Activated CD4-positive, CD25-positive, alpha-beta regulatory T cell treated with anti-CD3 and anti-CD28 coated beads, Interleukin-2, amount 50 U/mL, for 16 hours (primary cell): Measurements from ENCODE around the gene NDUFAF5.

Experiments
- DNase-seq: peaks from one replicate; pipeline ENCODE4 v3.0.0-alpha.2; 2020; ENCODE audit warnings: low read depth, low spot score

The NDUFAF5 gene

GRCh38 chr20:13821876-13822275 is 37.0 kb downstream of the NDUFAF5 start:
- no peak for DNase-seq

DNA sequence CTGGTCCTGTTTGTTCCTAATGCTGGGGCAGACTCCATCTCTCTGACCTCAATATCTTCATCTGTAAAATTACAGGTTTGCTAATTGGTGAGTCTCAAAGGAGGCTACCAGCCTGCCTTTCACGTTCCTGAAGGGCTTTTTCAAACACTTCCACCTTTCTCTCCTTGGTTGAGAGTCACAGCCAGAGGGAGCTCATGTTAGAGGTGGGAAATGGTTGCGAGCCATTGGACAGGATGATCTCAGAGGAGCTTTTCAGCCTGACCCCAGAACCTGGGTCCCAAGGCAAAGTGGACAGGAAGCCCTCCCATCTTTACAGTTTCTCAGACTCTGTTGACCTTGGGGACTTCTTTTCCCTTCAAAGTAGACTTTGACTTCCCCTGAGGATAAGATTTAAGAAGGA is 37.6 kb downstream of the NDUFAF5 start:
- no peak for DNase-seq

- no peak for DNase-seq
Observed at GRCh38 chr20:13824459-13824858, 39.6 kb downstream of the NDUFAF5 start.

GRCh38 chr20:13825465-13825864 is 40.6 kb downstream of the NDUFAF5 start:
- DNase-seq = no peak

GRCh38 chr20:13831476-13831875 is 46.6 kb downstream of the NDUFAF5 start:
- DNase-seq = no peak

DNA sequence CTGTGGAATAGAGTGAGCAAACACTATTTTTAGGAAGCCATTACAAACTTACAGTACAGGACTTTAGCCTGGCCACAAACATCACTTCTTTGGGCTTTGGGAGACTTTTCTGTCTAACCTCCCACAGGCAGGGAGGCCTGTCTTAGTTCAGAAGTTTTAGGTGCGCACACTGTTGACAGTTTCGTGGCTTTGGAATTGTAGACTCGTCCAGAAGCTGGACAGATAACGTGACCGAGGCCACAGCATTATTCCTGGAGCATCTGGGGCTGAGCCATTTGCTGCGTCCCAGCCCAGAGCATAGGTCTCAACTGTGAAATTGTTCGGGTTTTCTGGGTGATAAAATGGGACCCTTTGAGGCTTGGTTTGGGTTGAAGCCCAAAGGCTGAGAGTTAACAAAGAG is 53.8 kb downstream of the NDUFAF5 start:
- no peak for DNase-seq

DNA sequence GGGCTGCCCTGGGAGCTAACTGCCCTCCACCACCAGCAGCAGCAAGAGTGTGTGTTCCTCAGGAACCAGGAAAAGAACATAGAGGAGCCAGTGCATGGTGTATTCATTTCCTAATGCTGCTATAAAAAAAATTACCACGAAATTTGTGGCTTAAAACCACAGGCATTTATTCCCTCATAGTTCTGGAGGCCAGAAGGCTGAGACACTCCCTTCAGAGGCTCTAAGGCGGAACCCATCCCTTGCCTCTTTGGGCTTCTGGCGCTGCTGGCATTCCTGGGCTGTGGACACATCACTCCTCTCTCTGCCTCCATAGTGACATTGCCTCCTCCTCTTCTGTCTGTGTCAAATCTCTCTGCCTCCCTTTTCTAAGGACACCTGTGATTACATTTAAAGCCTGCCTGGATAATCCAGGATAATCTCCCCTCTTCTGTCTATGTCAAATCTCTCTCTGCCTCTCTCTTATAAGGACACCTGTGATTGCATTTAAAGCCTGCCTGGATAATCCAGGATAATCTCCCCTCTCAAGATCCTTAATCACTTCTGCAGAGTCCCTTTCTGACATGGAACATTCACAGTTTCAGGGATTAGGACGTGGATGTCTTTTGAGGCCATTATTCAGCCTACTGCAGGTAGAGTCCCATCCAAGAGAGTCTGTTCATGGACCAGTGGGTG is 54.7 kb downstream of the NDUFAF5 start:
- DNase-seq = no peak

- no peak for DNase-seq
Observed at GRCh38 chr20:13840093-13840465, 55.3 kb downstream of the NDUFAF5 start.

- no peak for DNase-seq
Observed at GRCh38 chr20:13841206-13841605, 56.4 kb downstream of the NDUFAF5 start.

DNA sequence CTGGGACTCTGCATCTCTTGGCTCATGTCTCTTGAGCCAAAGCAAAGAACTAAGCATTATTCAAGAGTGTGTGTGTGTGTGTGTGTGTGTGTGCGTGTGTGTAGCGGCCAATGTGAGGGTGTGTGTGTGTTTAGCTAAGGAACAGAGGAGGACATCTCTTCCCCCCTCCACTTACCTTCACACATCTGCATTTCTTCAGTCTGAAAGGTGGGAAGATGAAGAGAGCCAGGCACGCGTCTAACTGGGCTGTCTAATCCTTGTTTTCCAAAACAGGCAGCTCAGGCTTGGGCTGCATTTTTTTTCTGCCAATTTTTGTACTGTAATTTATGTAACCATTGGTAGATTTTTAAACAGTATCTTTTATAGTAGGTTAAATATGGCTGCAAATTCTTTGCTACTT is 59.5 kb downstream of the NDUFAF5 start:
- no peak for DNase-seq

DNA sequence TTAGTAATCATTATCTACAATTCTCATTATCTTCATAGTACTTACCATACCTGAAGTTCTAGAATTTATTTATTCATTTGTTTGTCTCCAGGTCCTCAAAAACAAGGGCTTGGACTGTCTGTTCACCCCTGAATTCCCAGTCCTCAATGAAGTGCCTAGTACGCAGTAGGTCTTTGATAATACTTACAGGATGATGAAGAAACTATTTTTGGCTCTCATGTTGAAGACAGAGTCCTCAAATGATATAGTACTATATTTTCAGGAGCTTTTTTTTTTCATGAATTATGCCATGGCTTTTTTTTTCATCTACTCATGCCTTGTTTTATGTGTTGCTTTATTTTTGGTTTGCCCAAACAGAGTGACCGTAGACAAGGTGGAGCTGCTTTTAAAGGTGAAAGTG is 66.5 kb downstream of the NDUFAF5 start:
- no peak for DNase-seq

DNA sequence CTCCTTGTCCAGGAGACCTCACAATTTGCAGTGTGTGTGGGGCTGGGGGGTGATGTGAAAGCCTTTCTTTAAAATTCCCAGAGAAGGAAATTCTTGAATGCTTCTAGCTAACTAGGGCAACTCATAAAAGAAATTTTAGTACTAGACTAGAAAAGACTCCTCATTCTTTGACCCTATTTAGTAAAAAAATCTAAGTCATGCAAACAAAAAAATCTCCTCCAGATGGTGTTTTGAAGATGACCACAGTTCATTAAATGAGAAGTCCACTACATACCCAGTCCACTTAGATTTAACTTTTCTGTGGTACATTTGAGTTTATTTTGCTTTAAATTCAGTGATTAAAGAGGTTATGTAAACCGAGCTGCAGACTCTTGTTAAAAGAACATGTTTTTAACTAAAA is 67.5 kb downstream of the NDUFAF5 start:
- DNase-seq = no peak

GRCh38 chr20:13855613-13856012 is 70.8 kb downstream of the NDUFAF5 start:
- DNase-seq = no peak

DNA sequence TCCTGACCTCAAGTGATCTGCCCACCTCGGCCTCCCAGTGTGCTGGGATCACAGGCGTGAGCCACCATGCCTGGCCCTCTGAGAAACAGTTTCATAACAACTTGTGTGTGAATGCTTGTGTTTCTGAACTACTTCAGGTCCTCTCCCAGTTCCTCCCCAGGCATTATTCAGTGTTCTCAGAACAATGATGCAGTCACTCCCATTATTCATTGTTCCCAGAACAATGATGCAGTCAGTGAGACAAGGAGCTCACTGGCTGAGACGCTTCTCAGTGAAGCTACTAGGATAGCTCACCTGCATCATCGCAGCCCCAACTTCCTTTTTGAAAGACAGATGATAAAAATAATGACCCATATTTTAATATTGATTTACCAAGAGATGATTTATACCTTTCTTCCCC is 71.5 kb downstream of the NDUFAF5 start:
- DNase-seq = no peak

DNA sequence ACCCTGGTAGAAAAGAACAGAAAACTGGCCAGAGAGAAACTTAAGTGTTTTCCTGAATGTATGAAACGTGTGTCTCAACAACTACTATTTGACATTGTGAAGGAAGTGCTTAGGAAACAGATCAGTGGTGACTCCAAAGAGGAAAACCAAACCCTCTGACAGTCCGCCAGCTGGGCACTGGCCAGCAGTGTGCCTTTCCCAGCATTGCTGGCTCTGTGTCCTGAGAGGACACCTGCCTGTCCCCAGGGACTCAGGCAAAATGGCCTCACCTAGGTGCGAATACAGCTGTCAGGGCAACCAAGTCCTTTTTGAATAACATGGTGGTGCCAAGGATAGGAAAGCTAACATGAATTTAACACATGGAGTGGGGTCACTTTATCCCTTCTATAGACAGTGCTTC is 72.5 kb downstream of the NDUFAF5 start:
- DNase-seq = no peak

DNA sequence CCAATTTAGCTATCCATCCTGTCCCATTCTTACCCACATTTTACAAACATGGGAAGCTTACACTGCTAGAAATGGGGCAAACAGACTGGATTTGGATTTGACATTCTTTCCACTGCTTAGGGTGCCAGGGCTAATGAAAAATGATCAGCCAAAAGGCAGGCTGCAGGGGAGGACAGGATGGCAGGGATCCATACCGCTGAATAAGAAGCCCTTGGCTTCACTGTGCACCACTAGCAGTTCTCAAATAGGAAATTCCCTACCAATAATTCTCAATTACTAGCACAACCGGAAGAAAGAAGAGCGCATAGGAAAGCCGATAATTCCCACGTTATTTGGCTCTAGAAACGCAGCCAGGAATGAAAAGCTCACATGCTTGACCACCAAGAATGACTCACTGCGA is 73.1 kb downstream of the NDUFAF5 start:
- no peak for DNase-seq

DNA sequence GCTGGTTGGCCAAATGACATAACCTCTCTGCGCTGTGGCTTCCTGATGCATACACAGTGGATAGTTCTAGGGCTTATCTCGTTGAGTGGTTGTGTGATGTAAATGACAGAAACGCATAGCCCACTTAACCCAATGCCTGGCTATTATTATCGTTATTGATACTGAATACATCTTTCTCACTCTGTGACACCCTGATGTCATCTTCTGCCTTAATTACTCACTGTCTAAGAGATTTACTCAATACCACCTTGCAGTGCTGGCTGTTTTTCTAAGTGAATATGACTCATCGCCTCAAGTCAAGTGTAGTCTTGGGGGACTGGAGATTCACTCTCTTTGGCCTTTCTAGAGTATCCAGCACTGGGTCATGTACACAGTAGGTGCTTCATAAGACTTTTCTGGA is 73.6 kb downstream of the NDUFAF5 start:
- no peak for DNase-seq

GRCh38 chr20:13858871-13859270 is 74.0 kb downstream of the NDUFAF5 start:
- DNase-seq = no peak

DNA sequence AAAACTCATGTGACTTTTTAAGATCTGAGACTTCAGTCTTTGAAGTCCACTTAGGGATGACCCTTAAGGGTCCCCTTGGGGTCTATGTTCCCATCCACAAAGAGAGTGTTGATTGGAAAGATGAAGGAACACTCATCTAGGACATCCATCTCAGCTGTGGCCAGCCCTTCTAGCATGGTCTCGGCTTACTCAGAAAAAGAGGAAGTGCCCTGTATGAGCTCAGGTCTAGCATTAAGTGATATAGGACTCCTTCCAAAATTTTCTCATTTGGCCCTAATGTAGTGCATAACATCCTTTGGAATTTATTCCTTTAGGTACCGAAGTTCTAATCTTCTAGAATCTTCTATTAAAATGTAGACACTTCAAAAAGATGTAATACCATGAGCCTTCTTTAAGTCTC is 77.4 kb downstream of the NDUFAF5 start:
- no peak for DNase-seq

GRCh38 chr20:13863244-13863643 is 78.4 kb downstream of the NDUFAF5 start:
- no peak for DNase-seq

DNA sequence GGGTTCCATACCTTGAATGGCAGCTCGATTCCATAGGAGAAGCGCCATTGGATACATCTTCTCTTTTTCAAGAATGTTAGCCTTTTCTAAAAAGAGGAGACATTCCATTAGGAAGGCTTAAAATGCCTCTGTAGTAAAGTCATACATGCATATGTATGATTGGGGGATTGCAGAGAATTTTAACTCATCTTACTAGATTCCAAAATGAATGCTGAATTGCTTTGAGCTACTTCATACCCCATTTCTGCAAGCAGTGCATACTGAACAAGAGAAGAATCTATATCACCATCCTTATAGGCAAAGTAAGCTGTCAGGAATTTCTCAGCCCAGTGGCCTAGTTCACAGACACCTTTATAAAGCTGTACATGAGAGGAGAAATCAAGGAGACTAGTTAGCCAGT is 80.3 kb downstream of the NDUFAF5 start:
- DNase-seq = no peak

- DNase-seq = no peak
Observed at GRCh38 chr20:13865791-13866351, 81.0 kb downstream of the NDUFAF5 start.

DNA sequence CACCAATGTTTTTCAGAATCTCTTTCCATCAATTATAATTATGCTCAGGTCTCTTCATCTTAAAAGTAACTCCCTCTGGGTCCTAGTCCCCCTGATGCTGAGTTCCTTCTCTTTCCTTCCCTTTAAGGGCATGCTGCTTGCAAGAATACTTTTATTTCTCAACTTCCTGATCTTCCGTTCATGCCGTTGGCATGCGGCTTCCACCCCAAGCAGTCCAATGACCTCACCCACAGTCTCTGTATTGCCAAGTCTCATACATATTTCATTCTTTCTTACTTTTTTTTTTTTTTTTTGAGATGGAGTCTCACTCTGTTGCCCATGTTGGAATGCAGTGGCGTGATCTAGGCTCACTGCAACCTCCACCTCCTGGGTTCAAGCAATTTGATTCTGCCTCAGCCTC is 83.5 kb downstream of the NDUFAF5 start:
- DNase-seq = no peak

DNA sequence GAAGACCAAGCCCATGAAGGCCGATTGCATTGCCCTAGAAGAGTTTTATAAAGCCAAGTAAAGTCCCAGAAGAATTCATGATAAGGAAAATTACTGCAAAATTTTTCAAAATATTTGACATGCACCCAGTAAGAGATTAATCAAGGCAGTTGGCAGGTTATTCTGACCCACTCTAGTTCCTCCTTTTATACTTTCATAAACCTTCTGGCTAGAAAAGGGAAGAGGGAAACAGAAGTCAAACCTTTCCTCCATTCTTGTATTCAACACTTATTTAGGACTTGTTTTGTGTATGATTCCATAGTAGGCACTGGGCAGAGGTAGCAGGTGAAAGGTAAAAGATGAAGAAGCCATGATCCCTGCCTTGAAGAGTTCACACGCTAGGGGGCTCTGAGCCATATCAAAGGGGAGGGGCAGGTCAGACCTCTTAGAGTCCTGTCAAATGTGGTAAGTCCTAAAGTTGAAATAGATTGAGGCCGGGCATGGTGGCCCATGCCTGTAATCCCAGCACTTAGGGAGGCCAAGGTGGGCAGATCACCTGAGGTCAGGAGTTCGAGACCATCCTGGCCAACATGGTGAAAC is 85.4 kb downstream of the NDUFAF5 start:
- DNase-seq = no peak
